Measurements from ENCODE around the gene PTPRN2.
"Not testable (repeated sequence)": the region's sequence is repeated elsewhere in the genome, so short reads cannot be mapped to it uniquely, and the experiment has no call there.

PTPRN2 gene

GRCh38 chr7:158377800-158378623 is 209.6 kb downstream of the PTPRN2 start:
- no peak for DNase-seq

- not testable (repeated sequence) for DNase-seq
Measured at GRCh38 chr7:158376839-158377186, 210.8 kb downstream of the PTPRN2 start.

- DNase-seq: not testable (repeated sequence)
Measured at GRCh38 chr7:158376146-158376838, 211.3 kb downstream of the PTPRN2 start.

- DNase-seq: no peak
Measured at GRCh38 chr7:158375034-158375433, 212.6 kb downstream of the PTPRN2 start.

GRCh38 chr7:158374586-158374985 is 213.0 kb downstream of the PTPRN2 start:
- DNase-seq: no peak

GRCh38 chr7:158374146-158374545 is 213.5 kb downstream of the PTPRN2 start:
- DNase-seq: no peak

GRCh38 chr7:158373476-158374133 is 214.0 kb downstream of the PTPRN2 start:
- no peak for DNase-seq

GRCh38 chr7:158372400-158373342 is 215.0 kb downstream of the PTPRN2 start:
- no peak for DNase-seq

- no peak for DNase-seq
Measured at GRCh38 chr7:158371856-158372255, 215.8 kb downstream of the PTPRN2 start.

GRCh38 chr7:158369866-158370265 is 217.8 kb downstream of the PTPRN2 start:
- DNase-seq: no peak

- no peak for DNase-seq
Measured at GRCh38 chr7:158369290-158369689, 218.3 kb downstream of the PTPRN2 start.

- no peak for DNase-seq
Measured at GRCh38 chr7:158368449-158368848, 219.2 kb downstream of the PTPRN2 start.

GRCh38 chr7:158367634-158367982 is 220.0 kb downstream of the PTPRN2 start:
- no peak for DNase-seq

- no peak for DNase-seq
Measured at GRCh38 chr7:158366916-158367633, 220.5 kb downstream of the PTPRN2 start.

- DNase-seq: no peak
Measured at GRCh38 chr7:158366346-158366745, 221.3 kb downstream of the PTPRN2 start.

GRCh38 chr7:158365267-158365666 is 222.4 kb downstream of the PTPRN2 start:
- no peak for DNase-seq

- no peak for DNase-seq
Measured at GRCh38 chr7:158364451-158364850, 223.2 kb downstream of the PTPRN2 start.

GRCh38 chr7:158362912-158363905 is 224.4 kb downstream of the PTPRN2 start:
- no peak for DNase-seq

GRCh38 chr7:158362001-158362400 is 225.6 kb downstream of the PTPRN2 start:
- DNase-seq: no peak

GRCh38 chr7:158361326-158361946 is 226.2 kb downstream of the PTPRN2 start:
- no peak for DNase-seq
